ENCODE data around the gene SUN1. TPM values are rescaled to one million over a fixed set of nuclear protein-coding genes. Genes with fewer than 3 reads are reported as not detected.

Gene SUN1
- total and polyA plus RNA-seq, 9 of the 15 experiments (the other 6 are each of a cell fraction or from before 2014, with no cell fraction given): 36.8 to 132 (median 62.3) TPM

GRCh38 chr7:874031-874749 is 41.9 kb downstream of the SUN1 start (continued):
- no peak for TF ChIP-seq EZH2 (IDR thresholded peaks at IDR 0.05; ENCODE audit: borderline replicate concordance, low read depth, low read length)
- TF ChIP-seq ILK (tag; IDR thresholded peaks at IDR 0.05; ENCODE audit: borderline replicate concordance, low read depth): no peak
- TF ChIP-seq ZNF449 (CRISPR knock-in tag; IDR thresholded peaks at IDR 0.05): no peak
- no peak for TF ChIP-seq SRSF3 (IDR thresholded peaks at IDR 0.05; ENCODE audit: insufficient read depth, low read length)
- TF ChIP-seq ZNF224 (CRISPR knock-in tag; IDR thresholded peaks at IDR 0.05): no peak
- TF ChIP-seq NR2C1 (IDR thresholded peaks at IDR 0.05): peak; percentile 65
- peak; percentile 78 for TF ChIP-seq NR2C1 (tag; IDR thresholded peaks at IDR 0.05)
- no peak for TF ChIP-seq DIDO1 (tag; IDR thresholded peaks at IDR 0.05; ENCODE audit: low read depth)
- TF ChIP-seq POLR2A (conservative IDR thresholded peaks at IDR 0.05): 0 out of 2 replicates have a peak, but pooled peaks have one; percentile 4
- TF ChIP-seq ZNF197 (CRISPR knock-in tag; IDR thresholded peaks at IDR 0.05; ENCODE audit: low read depth): no peak
- TF ChIP-seq NR2C2 (CRISPR knock-in tag; IDR thresholded peaks at IDR 0.05): no peak
- TF ChIP-seq NR2C2 (tag; IDR thresholded peaks at IDR 0.05): no peak; the same call in 1 of the 2 replicates
- TF ChIP-seq ZNF277 (CRISPR knock-in tag; IDR thresholded peaks at IDR 0.05; ENCODE audit: borderline replicate concordance): no peak
- TF ChIP-seq CHD1 (IDR thresholded peaks at IDR 0.05; ENCODE audit: low read length): no peak
- TF ChIP-seq EWSR1 (IDR thresholded peaks at IDR 0.05; ENCODE audit: borderline replicate concordance, low read depth, partially characterized antibody): no peak
- no peak for TF ChIP-seq WHSC1 (IDR thresholded peaks at IDR 0.05; ENCODE audit: low read length)
- TF ChIP-seq ZEB2 (IDR thresholded peaks at IDR 0.05): no peak
- TF ChIP-seq BCL6 (CRISPR knock-in tag; IDR thresholded peaks at IDR 0.05): no peak
- TF ChIP-seq POLR2G (IDR thresholded peaks at IDR 0.05; ENCODE audit: low read depth, low read length): no peak
- no peak for TF ChIP-seq OTX1 (CRISPR knock-in tag; IDR thresholded peaks at IDR 0.05)
- no peak for TF ChIP-seq PHB (CRISPR knock-in tag; IDR thresholded peaks at IDR 0.05)
- no peak for TF ChIP-seq MTA3 (IDR thresholded peaks at IDR 0.05; ENCODE audit: borderline replicate concordance)
- no peak for TF ChIP-seq BRF2 (IDR thresholded peaks at IDR 0.05; ENCODE audit: borderline replicate concordance, insufficient read depth, insufficient read length)
- no peak for TF ChIP-seq PHTF2 (CRISPR knock-in tag; IDR thresholded peaks at IDR 0.05)
- no peak for TF ChIP-seq ZNF699 (CRISPR knock-in tag; IDR thresholded peaks at IDR 0.05; ENCODE audit: insufficient replicate concordance)
- TF ChIP-seq VEZF1 (CRISPR knock-in tag; IDR thresholded peaks at IDR 0.05): no peak
